Measurements from ENCODE around the gene RASGRP3.

- TF ChIP-seq CTCF (IDR thresholded peaks at IDR 0.05; ENCODE audit: low read length): no peak
- no peak for TF ChIP-seq EZH2phosphoT487 (IDR thresholded peaks at IDR 0.05; ENCODE audit: low read length)
- no peak for TF ChIP-seq EZH2 (optimal IDR thresholded peaks at IDR 0.05; ENCODE audit: low read depth, low read length)
These were observed 54.5 kb downstream of the RASGRP3 start for GRCh38 chr2:33530690-33531548.
